HG03558 (cell line): ENCODE results near the gene MFRP.

ENCODE experiments used
- ATAC-seq: cut with Tn5 transposase; IDR thresholded peaks from one replicate; pipeline ENCODE4 v1.9.1; 2021; ENCODE audit warnings: moderate number of reproducible peaks; ENCODE audit not compliant: unreplicated experiment; ENCODE audit errors: extremely low read depth

The MFRP gene

GRCh38 chr11:119299416-119299815 lies 47.1 kb downstream of the MFRP start:
- ATAC-seq = no peak

DNA sequence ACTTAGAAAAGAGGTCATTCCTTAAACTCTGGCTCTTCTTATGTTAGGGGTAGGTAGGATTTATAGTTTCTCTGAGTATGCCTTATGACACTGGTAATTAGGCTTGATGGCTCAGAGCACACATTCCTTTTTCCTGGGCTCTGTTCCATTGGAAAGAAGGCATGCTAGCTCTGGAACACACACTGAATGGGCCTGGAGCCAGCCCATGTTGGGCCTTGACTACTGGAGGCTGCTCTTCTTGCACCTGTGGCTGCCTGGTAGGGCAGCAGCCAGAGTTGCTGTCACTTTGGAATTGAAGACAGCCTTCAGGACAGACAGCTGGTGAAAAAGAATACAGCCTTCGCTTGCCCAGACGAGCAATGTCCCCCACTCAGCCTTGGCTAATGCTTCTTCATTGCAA lies 47.8 kb downstream of the MFRP start:
- no peak for ATAC-seq

- no peak for ATAC-seq
Observed at GRCh38 chr11:119297938-119298337, 48.6 kb downstream of the MFRP start.

- no peak for ATAC-seq
Observed at GRCh38 chr11:119295178-119295577, 51.3 kb downstream of the MFRP start.

GRCh38 chr11:119293461-119293860 lies 53.0 kb downstream of the MFRP start:
- ATAC-seq = no peak

- no peak for ATAC-seq
Observed at GRCh38 chr11:119290894-119291497, 55.5 kb downstream of the MFRP start.
